Astrocyte of the spinal cord (primary cell): ENCODE measurements around the gene TBATA.

Experiments used
- DNase-seq: peaks from one replicate; pipeline ENCODE4 v3.0.0; 2011; ENCODE audit warnings: low read depth, low spot score
- H3K4me3 ChIP-seq: 2 replicates; pipeline ENCODE4 v1.5.1; 2011; ENCODE audit warnings: low read depth, mild to moderate bottlenecking, low read length, moderate library complexity
- in situ Hi-C: cut with HindIII; loops from 2 replicates; pipeline ENCODE4 v1.10.0; 2017; ENCODE audit warnings: low sequenced_read_pairs
- TF ChIP-seq, protein P1 (sequence below): IDR thresholded peaks from 2 replicates; pipeline ENCODE4 v1.5.1; 2012; ENCODE audit warnings: low read depth, mild to moderate bottlenecking, low read length, inconsistent platforms

Gene TBATA

DNA sequence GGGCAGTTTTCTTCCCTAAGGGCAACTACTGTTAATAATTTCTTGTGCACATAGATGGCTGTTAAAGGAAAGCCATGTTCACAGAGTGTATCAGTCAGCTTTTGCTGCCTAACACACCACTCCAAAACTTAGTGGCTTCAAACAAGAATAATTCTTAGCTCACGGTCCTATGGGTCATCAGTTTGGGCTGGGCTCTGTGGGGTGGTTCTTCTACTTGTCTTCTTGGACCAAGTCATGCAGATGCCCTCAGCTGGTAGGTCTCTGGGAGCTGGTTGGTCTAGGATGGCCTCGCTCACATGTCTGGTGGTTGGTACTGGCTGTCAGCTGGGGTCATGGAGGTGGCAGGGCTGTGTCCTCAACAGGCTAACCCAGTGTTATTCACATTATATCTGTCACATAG is 39.6 kb downstream of the TBATA start:
- DNase-seq: no peak
- in situ Hi-C loops: no loop called here
- no peak overlapping the region for H3K4me3 ChIP-seq
- TF ChIP-seq, protein P1, sequence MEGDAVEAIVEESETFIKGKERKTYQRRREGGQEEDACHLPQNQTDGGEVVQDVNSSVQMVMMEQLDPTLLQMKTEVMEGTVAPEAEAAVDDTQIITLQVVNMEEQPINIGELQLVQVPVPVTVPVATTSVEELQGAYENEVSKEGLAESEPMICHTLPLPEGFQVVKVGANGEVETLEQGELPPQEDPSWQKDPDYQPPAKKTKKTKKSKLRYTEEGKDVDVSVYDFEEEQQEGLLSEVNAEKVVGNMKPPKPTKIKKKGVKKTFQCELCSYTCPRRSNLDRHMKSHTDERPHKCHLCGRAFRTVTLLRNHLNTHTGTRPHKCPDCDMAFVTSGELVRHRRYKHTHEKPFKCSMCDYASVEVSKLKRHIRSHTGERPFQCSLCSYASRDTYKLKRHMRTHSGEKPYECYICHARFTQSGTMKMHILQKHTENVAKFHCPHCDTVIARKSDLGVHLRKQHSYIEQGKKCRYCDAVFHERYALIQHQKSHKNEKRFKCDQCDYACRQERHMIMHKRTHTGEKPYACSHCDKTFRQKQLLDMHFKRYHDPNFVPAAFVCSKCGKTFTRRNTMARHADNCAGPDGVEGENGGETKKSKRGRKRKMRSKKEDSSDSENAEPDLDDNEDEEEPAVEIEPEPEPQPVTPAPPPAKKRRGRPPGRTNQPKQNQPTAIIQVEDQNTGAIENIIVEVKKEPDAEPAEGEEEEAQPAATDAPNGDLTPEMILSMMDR: no peak

DNA sequence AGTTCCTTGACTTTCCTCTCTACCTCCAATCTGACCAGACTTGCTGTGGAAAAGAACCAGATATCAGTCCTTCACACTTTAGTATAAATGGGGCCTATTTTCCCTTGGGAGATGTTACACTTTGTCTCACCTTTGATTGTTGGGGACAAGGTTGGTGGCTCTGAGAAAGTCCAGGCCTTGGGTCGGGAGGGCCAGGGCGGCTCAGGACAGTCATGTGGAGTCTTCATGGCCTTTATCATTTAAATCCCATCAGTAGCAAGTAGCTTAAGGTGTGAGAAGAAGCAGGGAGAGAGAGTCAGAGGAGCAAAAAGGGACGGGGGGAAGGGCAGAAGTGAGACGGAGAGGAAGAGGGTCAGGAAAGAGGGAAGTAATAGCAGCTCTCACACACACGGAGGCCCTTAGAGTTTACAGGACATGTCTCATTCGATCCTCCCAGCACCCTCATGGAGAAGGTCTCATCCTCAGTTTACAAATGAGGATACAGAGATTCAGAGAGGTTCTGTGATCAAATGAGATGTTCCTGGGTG is 40.5 kb downstream of the TBATA start:
- TF ChIP-seq, protein P1: no peak
- in situ Hi-C loops: no loop called here
- no peak overlapping the region for H3K4me3 ChIP-seq
- DNase-seq: no peak

DNA sequence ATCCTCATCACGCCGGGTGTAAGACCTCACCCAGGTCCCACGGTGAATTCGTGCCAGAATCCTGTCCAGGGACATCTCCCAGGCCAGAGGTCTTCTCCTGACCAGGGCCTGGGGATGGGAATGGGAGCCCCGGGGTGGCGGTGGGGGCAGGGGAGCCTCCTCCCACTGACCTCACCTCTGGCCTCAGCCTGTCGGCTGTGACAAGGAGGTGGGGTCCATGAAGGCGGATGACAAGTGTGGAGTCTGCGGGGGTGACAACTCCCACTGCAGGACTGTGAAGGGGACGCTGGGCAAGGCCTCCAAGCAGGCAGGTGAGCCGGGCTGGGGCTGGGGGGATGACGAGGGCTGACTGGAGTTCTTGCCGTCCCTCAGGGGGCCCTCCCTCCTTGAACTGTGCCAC is 41.3 kb downstream of the TBATA start:
- no peak for DNase-seq
- TF ChIP-seq, protein P1: no peak
- no peak overlapping the region for H3K4me3 ChIP-seq
- in situ Hi-C loops: no loop called here

DNA sequence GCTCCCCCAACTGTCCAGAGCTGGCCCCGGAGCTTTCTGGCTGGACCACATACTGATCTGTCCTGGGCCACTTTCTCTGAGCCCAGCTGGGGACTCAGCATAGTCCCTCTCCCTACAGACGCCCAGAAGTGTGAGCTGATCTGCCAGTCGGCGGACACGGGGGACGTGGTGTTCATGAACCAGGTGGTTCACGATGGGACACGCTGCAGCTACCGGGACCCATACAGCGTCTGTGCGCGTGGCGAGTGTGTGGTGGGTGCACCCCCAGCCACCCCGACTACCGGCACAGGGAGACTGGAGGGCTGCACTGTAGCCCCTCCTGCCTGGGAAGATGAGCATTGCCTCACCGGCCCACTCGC is 41.8 kb downstream of the TBATA start:
- TF ChIP-seq, protein P1: no peak
- no peak for DNase-seq
- in situ Hi-C loops: no loop called here
- H3K4me3 ChIP-seq: no peak overlapping the region

DNA sequence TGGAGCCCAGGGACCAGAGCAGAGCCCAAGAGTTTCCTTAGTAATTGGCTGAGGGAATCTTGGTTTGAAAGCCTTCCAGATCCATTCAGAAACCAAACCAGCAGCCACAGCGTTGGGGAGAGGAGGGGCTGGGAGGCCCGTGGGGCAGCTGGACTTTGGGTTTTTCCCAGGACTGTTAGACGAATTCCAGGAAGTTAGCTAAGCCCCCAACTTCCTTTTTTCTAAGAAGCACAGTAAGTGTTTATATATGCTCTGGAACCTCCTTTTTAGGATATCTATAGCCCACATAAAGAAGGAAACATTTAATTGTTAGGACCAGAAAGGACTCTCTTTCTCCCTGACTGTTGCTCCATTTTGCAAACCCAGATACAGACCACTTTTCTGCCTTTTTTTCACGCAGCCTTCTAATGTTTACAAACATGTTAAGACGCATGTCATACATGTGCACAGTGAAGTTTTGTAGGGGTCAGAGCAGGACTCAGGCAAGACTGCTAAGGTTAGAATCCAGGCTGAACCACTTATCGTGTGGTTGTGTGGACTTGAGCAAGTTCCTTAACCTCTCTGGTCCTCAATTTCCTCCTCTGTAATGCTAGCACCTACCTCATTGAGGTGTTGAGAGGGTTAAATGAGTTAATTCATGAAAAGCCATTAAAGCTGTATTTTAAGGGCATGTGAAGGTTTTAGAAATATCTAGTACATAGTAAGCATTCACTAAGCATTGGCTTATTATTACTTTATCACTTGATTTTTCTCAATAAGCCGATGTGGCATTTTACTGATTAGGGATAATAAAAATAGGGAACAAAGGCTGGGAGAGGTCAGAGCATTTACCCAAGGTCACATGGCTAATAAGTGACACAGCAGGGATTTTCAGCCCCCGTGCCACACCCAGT is 42.4 kb downstream of the TBATA start:
- in situ Hi-C loops: no loop called here
- TF ChIP-seq, protein P1: no peak
- DNase-seq: peak; percentile 78
- H3K4me3 ChIP-seq: no peak overlapping the region

DNA sequence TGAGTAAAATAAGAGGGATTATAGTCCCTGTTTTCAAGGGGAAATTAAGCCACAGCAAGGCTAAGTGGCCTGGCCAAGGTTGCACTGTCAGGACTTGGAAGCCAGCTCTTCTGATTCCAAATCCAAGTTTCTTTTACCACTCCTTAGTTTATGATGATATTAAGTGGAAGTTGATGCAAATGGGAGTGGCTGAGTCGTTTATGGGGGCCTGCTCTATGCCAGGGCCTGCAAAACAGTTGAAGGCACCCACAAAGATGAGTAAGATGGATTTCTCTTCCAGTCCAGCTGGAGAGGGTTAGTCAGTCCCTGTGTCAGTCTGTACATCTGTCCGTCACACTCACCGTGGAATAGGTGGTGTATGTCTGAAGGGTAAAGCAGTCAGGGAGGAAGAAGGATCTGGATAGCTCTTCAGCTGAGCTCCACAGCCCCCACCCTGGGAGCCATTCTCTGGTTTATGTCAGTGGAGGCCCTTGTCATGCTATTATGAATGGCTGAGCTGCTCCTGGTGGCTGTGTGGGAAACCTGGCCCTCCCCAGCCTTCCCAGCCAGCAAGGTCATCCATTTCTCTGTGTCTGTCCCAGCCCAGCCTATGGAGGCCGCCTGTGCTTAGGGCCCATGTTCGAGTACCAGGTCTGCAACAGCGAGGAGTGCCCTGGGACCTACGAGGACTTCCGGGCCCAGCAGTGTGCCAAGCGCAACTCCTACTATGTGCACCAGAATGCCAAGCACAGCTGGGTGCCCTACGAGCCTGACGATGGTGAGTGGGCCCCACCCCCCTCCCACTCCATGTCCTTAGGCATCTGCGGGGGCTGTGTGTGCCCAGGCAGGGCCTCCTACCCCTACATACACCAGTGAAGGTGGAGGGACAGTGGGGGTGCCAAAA is 44.5 kb downstream of the TBATA start:
- H3K4me3 ChIP-seq: no peak overlapping the region
- TF ChIP-seq, protein P1: no peak
- no peak for DNase-seq
- in situ Hi-C loops: no loop called here
